Measurements from ENCODE around the gene UCKL1.
"Not testable (repeated sequence)": the region's sequence is repeated elsewhere in the genome, so short reads cannot be mapped to it uniquely, and the experiment has no call there.

Gene UCKL1

DNA sequence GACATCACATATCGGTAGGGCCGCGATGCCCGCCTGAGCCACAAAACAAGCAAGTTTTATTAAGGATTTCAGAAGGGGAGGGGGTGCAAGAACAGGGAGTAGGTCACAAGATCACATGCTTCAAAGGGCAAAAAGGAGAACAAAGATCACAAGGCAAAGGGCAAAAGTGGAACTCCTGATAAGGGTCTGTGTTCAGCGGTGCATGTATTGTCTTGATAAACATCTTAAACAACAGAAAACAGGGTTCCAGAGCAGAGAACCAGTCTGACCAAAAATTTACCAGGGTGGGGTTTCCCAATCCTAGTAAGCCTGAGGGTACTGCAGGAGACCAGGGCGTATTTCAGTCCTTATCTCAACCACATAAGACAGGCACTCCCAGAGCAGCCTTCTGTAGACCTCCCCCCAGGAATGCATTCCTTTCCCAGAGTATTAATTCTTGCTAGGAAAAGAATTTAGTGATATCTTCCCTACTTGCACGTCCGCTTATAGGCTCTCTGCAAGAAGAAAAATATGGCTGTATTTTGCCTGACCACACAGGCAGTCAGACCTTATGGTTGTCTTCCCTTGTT is 39.8 kb downstream of the UCKL1 start:
- H3K4me3 Mint-ChIP-seq, H3K27ac Mint-ChIP-seq, H3K9me3 Mint-ChIP-seq, DNase-seq, H3K27me3 Mint-ChIP-seq, CTCF ChIA-PET: not testable (repeated sequence)
- peaks cover 34% of the 10 kb centered on the region for H3K36me3 Mint-ChIP-seq
- H3K4me1 Mint-ChIP-seq = peaks cover 13% of the 10 kb centered on the region

GRCh38 chr20:63915471-63915870 is 40.7 kb downstream of the UCKL1 start:
- DNase-seq = no peak
- Mint-ChIP-seq H3K4me3 (no peak overlapping the region), H3K27me3 (no peaks in the 10 kb centered on the region), H3K4me1 (peaks cover 22% of the 10 kb centered on the region), H3K9me3 (peaks cover 4% of the 10 kb centered on the region), H3K36me3 (peaks cover 38% of the 10 kb centered on the region), H3K27ac (no peak overlapping the region)
- CTCF ChIA-PET = no interaction called here

DNA sequence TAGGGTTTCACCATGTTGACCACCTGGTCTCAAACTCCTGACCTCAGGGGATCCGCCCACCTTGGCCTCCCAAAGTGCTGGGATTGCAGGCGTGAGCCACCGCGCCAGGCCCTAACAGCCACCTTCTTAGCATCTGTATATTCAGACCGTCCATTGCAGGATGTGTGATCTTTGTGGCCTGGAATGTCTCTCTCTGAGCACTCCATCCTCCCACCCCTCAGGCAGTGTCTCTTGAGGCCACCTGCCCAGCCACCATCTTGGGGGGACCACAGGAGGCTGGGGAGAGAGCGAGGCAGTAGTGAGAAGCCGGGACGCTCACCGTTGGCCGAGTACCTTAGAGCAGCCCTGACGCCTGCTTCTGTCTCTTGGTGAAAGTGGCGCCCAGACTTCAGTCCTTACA is 42.4 kb downstream of the UCKL1 start:
- no peak for DNase-seq
- CTCF ChIA-PET = no interaction called here
- Mint-ChIP-seq H3K27ac (peak overlapping the region; percentile 37), H3K9me3 (peaks cover 4% of the 10 kb centered on the region), H3K4me1 (peaks cover 32% of the 10 kb centered on the region), H3K27me3 (no peaks in the 10 kb centered on the region), H3K36me3 (peaks cover 41% of the 10 kb centered on the region), H3K4me3 (no peak overlapping the region)

DNA sequence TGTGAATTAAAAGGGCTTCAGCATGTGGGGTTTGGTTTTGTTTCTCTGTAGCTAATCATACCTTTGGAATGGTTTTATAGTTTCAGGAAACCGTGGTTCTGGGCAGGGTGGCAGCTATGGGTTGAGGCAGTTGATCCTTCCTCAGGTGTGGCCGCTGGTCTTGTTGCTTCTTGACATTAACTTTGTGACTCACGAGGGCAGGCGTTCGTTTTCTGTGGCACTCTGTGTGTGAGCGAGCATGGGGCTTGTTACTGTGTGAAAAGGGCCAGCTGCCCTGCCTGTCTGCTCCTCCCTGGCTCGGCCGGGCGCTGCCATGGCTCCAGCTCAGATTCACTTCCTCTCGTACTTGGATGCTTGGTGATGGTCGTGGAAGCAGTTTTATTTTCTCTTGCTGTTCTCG is 45.0 kb downstream of the UCKL1 start:
- DNase-seq = no peak
- Mint-ChIP-seq H3K27ac (no peak overlapping the region), H3K27me3 (no peaks in the 10 kb centered on the region), H3K9me3 (peaks cover 2% of the 10 kb centered on the region), H3K4me3 (no peak overlapping the region), H3K4me1 (peaks cover 46% of the 10 kb centered on the region), H3K36me3 (peaks cover 32% of the 10 kb centered on the region)
- CTCF ChIA-PET = no interaction called here

GRCh38 chr20:63908008-63908682 is 48.1 kb downstream of the UCKL1 start:
- H3K27ac Mint-ChIP-seq = peak overlapping the region; percentile 43
- no peaks in the 10 kb centered on the region for H3K9me3 Mint-ChIP-seq
- H3K27me3 Mint-ChIP-seq = no peaks in the 10 kb centered on the region
- H3K4me3 Mint-ChIP-seq = no peak overlapping the region
- H3K36me3 Mint-ChIP-seq = peaks cover 24% of the 10 kb centered on the region
- H3K4me1 Mint-ChIP-seq = peaks cover 56% of the 10 kb centered on the region
- CTCF ChIA-PET = interaction anchor here (1.0 to 1.7 kb wide), 3 partner anchors 12 to 149 kb away, joined by 3 to 5 read pairs (median 4); no protein-coding TSS in a partner anchor
- DNase-seq = no peak

DNA sequence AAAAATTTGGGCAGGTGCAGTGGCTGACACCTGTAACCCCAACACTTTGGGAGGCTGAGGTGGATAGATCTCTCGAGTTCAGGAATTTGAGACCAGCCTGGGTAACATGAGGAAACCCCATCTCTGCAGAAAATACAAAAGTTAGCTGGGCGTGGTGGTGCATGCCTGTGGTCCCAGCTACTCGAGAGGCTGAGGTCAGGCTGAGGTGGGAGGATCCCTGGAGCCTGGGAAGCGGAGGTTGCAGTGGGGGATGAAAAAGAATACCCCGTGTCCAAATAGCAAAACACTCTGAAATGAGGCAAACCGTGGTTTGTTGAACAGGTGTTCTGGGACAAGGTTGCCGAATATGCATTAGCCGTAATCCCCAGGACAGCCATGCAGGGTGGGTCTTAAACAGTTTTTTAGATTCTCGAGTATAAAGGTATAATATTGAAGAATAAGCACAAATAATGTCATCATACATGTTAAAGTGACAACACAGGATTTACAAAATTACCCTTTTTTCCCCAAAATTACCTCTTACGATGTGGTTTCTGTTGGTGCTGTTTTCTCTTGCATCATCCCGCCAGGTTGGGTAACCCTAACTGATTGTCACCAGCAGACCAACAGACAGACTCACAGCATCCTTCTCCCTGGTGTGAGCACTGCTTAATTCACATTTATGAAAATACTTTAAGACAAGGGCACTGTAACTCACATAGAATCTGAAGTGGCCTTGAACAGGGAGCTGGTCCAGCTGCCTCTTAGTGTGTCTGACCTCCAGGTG is 52.2 kb downstream of the UCKL1 start:
- Mint-ChIP-seq H3K27me3 (no peaks in the 10 kb centered on the region), H3K9me3 (no peaks in the 10 kb centered on the region), H3K27ac (peak overlapping the region; percentile 99), H3K4me1 (peaks cover 64% of the 10 kb centered on the region), H3K4me3 (no peak overlapping the region), H3K36me3 (peaks cover 28% of the 10 kb centered on the region)
- CTCF ChIA-PET = no interaction called here
- DNase-seq = no peak

DNA sequence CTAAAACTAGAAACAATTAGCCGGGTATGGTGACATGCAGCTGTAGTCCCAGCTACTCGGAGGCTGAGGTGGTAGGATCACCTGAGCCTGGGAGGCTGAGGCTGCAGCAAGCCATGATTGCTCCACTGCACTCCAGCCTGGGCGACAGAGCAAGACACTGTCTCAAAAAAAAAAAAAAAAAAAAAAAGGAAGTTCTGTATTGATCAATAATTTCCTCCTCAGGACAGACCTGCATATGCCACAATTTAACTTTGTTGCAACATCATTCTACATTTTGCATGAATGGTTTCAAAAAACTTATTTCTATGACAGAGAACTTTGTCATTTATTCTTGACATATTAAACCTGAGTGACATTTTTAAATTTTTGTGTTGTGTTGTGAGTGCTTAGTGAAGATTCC is 55.8 kb downstream of the UCKL1 start:
- no peak for DNase-seq
- no peak overlapping the region for H3K4me3 Mint-ChIP-seq
- peaks cover 78% of the 10 kb centered on the region for H3K4me1 Mint-ChIP-seq
- CTCF ChIA-PET = no interaction called here
- H3K36me3 Mint-ChIP-seq = peaks cover 49% of the 10 kb centered on the region
- H3K9me3 Mint-ChIP-seq = no peaks in the 10 kb centered on the region
- no peak overlapping the region for H3K27ac Mint-ChIP-seq
- H3K27me3 Mint-ChIP-seq = no peaks in the 10 kb centered on the region

DNA sequence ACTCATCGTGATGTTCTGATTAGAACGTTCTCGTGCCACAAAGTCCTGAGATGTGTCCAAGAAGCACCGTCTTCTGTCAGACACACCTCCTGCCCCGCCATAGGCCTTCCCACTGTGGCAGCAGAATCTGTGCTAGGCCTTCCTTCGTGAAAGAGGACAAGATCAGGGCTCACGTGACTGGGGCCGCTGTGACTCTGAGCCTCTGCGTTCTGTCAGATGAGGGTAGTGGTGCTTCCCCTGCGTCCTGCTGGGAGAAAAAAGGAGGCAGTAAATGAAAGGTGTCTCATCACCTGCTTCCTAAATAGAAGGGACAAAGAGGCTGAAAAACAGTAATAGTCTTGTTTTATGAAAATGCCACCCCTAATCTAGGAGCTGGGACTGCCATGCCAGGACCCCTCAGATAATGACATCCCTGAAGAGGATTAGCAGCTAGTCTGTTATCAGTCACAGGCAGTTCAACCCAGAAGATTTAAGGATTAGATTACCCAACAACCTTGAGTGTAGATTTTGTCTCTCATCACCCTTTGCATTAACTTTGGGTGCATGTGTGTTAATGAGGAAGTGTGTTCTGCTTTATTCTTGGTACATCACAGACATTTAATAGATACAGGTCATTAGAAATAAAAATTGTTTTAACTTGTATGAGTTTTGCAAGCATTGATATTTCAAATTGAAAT is 57.2 kb downstream of the UCKL1 start:
- peak; percentile 47 for DNase-seq
- Mint-ChIP-seq H3K27ac (peak overlapping the region; percentile 67), H3K4me1 (peaks cover 75% of the 10 kb centered on the region), H3K4me3 (no peak overlapping the region), H3K9me3 (no peaks in the 10 kb centered on the region), H3K36me3 (peaks cover 45% of the 10 kb centered on the region), H3K27me3 (no peaks in the 10 kb centered on the region)
- CTCF ChIA-PET = interaction anchor here (0.5 kb wide), 1 partner anchor 23 kb away, joined by 4 read pairs; no protein-coding TSS in a partner anchor

DNA sequence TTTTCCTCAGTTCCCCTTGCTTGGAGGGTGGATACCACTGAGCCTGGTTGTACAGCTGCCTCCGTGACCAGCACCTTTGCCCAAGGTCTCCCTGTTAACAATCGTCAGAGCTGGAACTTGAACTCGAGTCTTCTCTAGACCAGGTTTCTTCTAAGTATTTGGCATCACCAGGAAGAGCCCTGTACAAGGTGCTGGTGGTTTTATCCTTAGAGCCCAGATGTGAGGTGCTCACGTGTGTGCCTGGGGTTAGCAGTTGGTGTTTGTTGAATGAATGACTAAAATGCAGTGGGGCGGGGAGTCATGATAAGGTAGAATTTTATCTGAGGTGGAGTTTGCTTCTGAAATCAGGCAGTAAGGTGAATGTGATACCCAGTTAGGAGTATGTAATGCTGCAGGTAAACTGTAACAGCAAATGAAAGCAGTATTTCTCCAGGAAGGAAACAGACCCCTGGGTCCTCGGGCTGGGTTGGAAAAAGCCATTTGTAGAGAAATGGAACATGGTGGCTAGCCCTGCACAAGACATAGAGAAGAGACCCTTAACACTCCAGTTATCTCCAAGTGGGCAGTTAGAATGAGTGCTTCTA is 58.1 kb downstream of the UCKL1 start:
- Mint-ChIP-seq H3K27ac (peak overlapping the region; percentile 9), H3K27me3 (no peaks in the 10 kb centered on the region), H3K4me1 (peaks cover 68% of the 10 kb centered on the region), H3K4me3 (no peak overlapping the region), H3K9me3 (no peaks in the 10 kb centered on the region), H3K36me3 (peaks cover 43% of the 10 kb centered on the region)
- CTCF ChIA-PET = interaction anchor here (1.5 kb wide), 1 partner anchor 76 kb away, joined by 4 read pairs; no protein-coding TSS in a partner anchor
- DNase-seq = no peak

DNA sequence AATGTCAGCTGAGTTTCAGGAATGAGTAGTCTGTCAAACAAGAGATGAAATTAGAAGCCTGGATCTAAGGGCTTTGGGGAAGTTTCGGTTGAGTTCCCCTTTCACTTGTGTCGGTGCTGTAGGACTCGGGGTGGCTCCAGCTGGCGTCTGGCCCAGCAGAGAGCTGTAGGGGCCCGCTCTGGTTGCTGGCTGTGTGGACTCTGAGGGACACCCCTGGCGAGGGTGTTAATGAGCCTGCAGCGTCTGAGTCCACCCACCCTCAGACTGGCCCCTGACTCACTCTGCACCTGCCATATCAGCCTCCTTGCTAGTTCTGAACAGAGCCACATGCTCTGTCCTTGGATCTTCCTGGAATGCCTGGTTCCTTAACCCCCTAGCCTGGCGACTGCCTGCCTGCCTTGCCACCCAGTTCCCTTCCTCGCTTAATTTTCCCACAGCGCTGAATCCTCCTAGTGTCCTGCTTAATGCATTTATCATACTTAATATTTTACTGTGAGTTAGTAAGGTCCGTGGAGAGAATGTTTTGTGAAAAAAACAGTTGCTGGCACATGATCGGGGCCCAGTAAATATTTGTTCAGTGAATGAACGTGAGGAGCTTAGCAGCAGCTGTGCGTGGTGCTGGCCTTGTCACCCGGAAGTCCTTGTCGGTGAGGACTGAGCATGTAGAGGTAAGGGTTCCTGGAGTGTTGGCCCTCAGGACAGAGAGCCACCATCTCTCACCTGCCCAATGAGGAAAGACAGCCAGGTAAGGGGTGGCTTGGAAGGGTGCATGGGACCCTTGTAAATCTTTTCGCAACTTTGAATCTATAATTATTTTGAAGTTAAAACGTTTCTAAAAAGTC is 59.7 kb downstream of the UCKL1 start:
- peak; percentile 54 for DNase-seq
- no peaks in the 10 kb centered on the region for H3K27me3 Mint-ChIP-seq
- H3K9me3 Mint-ChIP-seq = no peaks in the 10 kb centered on the region
- H3K27ac Mint-ChIP-seq = peak overlapping the region; percentile 98
- peaks cover 57% of the 10 kb centered on the region for H3K4me1 Mint-ChIP-seq
- H3K4me3 Mint-ChIP-seq = peak overlapping the region; percentile 97
- CTCF ChIA-PET = interaction anchor here (0.6 to 1.5 kb wide), 5 partner anchors 11 to 1245 kb away, joined by 3 to 6 read pairs (median 4); no protein-coding TSS in a partner anchor
- peaks cover 36% of the 10 kb centered on the region for H3K36me3 Mint-ChIP-seq

GRCh38 chr20:63895952-63896263 is 60.3 kb downstream of the UCKL1 start:
- CTCF ChIA-PET = interaction anchor here (0.7 to 1.4 kb wide), 4 partner anchors 11 to 77 kb away, joined by 3 to 6 read pairs (median 4); partner anchors contain the start of gene TPD52L2
- no peaks in the 10 kb centered on the region for H3K27me3 Mint-ChIP-seq
- peak overlapping the region; percentile 98 for H3K27ac Mint-ChIP-seq
- H3K36me3 Mint-ChIP-seq = peaks cover 30% of the 10 kb centered on the region
- peaks cover 52% of the 10 kb centered on the region for H3K4me1 Mint-ChIP-seq
- H3K9me3 Mint-ChIP-seq = no peaks in the 10 kb centered on the region
- H3K4me3 Mint-ChIP-seq = peak overlapping the region; percentile 97
- no peak for DNase-seq

DNA sequence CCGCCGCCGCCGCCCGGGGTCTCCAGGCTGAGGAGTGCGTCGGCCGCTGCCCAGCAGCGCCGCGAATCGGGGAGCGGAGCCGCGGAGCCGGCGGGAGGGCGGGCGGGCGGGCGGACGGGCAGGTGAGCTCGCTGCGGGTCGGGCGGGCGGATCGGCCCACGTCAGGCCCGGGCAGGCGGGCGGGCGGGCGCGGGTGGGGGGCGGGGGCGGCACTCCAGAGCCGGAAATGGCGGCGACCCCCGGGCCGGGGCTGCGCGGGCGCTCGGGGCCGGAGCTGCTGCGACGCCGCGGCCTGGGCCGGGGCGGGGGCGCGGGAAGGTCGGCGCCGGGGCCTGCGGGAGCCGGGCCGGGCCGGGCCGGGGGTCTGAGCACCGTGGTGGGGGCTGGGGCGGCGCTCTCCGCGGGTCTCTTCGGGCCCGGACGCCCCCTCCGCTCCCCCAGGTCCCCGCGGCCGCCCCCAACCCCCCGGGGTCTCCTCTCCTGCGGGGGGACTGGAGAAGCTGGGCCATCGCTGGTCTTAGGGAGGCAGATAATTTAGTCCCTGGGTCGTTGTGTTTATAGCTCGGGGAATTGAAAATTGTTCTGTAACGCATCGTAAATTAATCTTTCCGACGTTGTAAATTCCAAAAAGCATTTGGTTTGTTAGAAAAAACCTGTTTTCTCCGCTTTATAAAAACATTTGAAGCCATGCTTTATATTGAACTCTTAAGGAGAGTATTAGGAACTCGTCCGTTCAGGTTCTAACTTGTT is 60.8 kb downstream of the UCKL1 start:
- Mint-ChIP-seq H3K4me1 (peaks cover 46% of the 10 kb centered on the region), H3K36me3 (peaks cover 30% of the 10 kb centered on the region), H3K27ac (peak overlapping the region; percentile 98), H3K9me3 (no peaks in the 10 kb centered on the region), H3K27me3 (no peaks in the 10 kb centered on the region), H3K4me3 (peak overlapping the region; percentile 97)
- DNase-seq = no peak
- CTCF ChIA-PET = interaction anchor here (0.7 to 1.4 kb wide), 5 partner anchors 12 to 85 kb away, joined by 3 to 6 read pairs (median 4); partner anchors contain the start of genes PRPF6 and TPD52L2

Data from activated naive CD4-positive, alpha-beta T cell treated with anti-CD3 and anti-CD28 coated beads, Interleukin-2, amount 10 ng/mL, durations not matched to agents 7 days and 5 days (primary cell).